Activated CD4-positive, CD25-positive, alpha-beta regulatory T cell (primary cell): ENCODE results near the gene SMYD3.
"Not testable (repeated sequence)": the region's sequence is repeated elsewhere in the genome, so short reads cannot be mapped to it uniquely, and the experiment has no call there.

ENCODE experiments used
- DNase-seq, 4 experiments: peaks; one replicate each; lab custom pipeline; 2025; lab: John Stamatoyannopoulos, UW

SMYD3 gene

GRCh38 chr1:245804696-245805095 is 702.4 kb downstream of the SMYD3 start:
- DNase-seq: no peak

- no peak for DNase-seq
Observed at GRCh38 chr1:245803666-245804037, 703.4 kb downstream of the SMYD3 start.

- no peak for DNase-seq
Observed at GRCh38 chr1:245802941-245803665, 704.0 kb downstream of the SMYD3 start.

- no peak for DNase-seq
Observed at GRCh38 chr1:245800901-245801605, 706.0 kb downstream of the SMYD3 start.

GRCh38 chr1:245798349-245798711 is 708.7 kb downstream of the SMYD3 start:
- no peak for DNase-seq

GRCh38 chr1:245797592-245798348 is 709.3 kb downstream of the SMYD3 start:
- no peak for DNase-seq

GRCh38 chr1:245791410-245792312 is 715.4 kb downstream of the SMYD3 start:
- no peak for DNase-seq

- no peak for DNase-seq
Observed at GRCh38 chr1:245790441-245790840, 716.6 kb downstream of the SMYD3 start.

GRCh38 chr1:245788886-245789285 is 718.2 kb downstream of the SMYD3 start:
- no peak for DNase-seq

- DNase-seq: no peak
Observed at GRCh38 chr1:245788269-245788668, 718.8 kb downstream of the SMYD3 start.

GRCh38 chr1:245786948-245787347 is 720.1 kb downstream of the SMYD3 start:
- no peak for DNase-seq

GRCh38 chr1:245779797-245780755 is 727.0 kb downstream of the SMYD3 start:
- DNase-seq: no peak

GRCh38 chr1:245777752-245778151 is 729.3 kb downstream of the SMYD3 start:
- DNase-seq: no peak

- DNase-seq: no peak
Observed at GRCh38 chr1:245776694-245777332, 730.3 kb downstream of the SMYD3 start.

GRCh38 chr1:245776139-245776538 is 730.9 kb downstream of the SMYD3 start:
- no peak for DNase-seq

GRCh38 chr1:245774931-245775330 is 732.1 kb downstream of the SMYD3 start:
- not testable (repeated sequence) for DNase-seq

- DNase-seq: no peak
Observed at GRCh38 chr1:245774196-245774595, 732.9 kb downstream of the SMYD3 start.

GRCh38 chr1:245773344-245773743 is 733.7 kb downstream of the SMYD3 start:
- DNase-seq: no peak

- DNase-seq: no peak
Observed at GRCh38 chr1:245772739-245773138, 734.3 kb downstream of the SMYD3 start.

GRCh38 chr1:245772325-245772724 is 734.8 kb downstream of the SMYD3 start:
- no peak for DNase-seq
